HG03196 (cell line): ENCODE results near the gene BMPR1A.

Experiments used
- ATAC-seq: cut with Tn5 transposase; IDR thresholded peaks from one replicate; pipeline ENCODE4 v1.9.1; 2021; ENCODE audit not compliant: unreplicated experiment

Gene BMPR1A

DNA sequence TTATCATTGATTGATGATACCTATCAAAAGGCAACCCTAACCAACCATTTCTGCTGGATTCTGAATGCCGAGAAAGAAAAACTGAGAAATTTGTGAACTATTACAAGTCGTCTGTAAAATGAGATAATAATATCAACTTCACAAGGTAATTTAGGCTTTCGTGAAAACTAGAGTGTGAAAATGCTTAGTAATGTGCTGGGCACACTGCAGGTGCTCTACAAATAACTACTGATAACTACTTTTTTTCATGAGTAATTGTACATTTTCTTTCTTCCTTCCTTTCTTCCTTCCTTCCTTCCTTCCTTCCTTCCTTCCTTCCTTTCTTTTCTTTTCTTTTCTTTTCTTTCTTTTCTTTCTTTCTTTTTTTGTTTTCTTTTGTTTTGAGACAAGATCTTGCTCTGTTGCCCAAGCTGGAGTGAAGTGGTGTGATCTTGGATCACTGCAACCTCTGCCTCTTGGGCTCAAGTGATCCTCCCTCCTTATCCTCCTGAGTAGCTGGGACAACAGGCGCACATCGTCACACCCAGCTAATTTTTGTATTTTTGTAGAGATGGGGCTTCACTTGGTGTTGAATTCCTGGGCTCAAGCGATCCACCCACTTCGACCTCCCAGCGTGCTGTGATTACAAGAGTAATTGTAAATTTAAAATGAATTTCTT, 42.9 kb downstream of the BMPR1A start:
- ATAC-seq = no peak

DNA sequence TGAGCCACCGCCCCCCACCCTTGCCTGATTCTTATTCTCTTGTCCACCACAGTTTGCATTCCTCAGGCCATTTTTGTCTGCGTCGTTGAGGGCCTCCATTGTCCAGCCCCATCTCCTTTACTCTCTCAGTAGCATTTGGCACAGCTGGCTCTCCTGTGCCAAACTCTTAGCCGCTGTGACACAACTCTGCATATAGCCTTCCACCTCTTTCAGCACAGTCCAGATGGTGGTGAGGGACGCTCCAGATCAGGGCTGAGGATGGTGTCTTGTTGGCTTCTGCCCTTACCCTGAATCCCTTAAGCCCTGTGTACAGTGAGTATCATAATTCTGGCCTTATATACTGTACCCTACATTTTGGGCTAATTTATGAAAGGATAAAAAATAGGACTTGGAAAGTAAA, 45.6 kb downstream of the BMPR1A start:
- ATAC-seq = no peak

DNA sequence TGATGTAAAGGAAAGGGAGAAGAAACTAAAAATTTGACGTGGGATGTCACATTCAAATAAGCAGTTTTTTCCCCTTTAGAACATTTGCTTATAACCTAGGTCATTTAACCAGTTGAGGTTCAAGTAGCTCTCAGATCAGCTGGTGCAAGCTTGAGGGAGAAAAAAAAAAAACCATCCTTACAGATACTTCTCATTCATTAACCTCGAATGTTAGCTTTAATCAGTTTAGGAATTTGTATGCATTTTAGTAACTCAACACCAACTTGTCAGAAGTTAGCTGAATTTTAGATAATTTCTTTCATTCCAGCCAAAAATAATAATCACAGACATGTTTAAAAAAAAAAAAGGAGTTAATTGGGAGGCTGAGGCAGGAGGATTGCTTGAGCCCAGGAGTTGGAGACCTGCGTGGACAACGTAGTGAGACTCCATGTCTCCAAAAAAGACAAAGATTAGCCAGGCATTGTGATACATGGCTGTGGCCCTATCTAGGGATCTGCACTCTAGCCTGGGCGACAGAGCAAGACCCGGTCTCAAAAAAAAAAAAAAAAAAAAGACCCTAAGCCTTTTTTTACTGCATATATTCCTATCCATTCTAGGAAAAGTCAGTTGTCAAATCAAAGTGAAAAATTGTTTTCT, 46.2 kb downstream of the BMPR1A start:
- no peak for ATAC-seq

- no peak for ATAC-seq
Measured at GRCh38 chr10:86803156-86803555, 46.7 kb downstream of the BMPR1A start.

DNA sequence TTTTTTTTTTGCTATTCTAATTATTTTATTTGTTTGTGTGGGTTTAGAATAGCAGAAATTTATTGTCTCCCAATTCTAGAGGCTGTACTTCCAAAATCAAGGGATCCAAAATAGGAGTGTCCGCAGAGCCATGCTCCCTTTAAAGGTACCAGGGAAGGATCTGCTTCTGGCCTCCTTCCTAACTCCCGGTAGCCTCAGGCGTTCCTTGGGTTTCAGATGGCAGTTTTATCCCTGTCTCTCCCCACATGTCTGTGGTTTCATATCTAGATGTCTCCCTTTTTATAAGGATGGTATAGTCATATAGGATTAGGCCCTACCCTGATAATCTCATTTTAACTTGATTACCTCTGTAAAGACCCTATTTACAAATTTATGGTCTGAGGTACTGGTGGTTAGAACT, 48.4 kb downstream of the BMPR1A start:
- no peak for ATAC-seq

- no peak for ATAC-seq
Measured at GRCh38 chr10:86813101-86813500, 56.7 kb downstream of the BMPR1A start.

- no peak for ATAC-seq
Measured at GRCh38 chr10:86813982-86814381, 57.6 kb downstream of the BMPR1A start.

GRCh38 chr10:86815035-86815617, 58.7 kb downstream of the BMPR1A start:
- no peak for ATAC-seq

- no peak for ATAC-seq
Measured at GRCh38 chr10:86815640-86816039, 59.2 kb downstream of the BMPR1A start.

- no peak for ATAC-seq
Measured at GRCh38 chr10:86817246-86817645, 60.8 kb downstream of the BMPR1A start.

GRCh38 chr10:86819567-86819966, 63.1 kb downstream of the BMPR1A start:
- ATAC-seq = no peak

GRCh38 chr10:86820509-86820908, 64.1 kb downstream of the BMPR1A start:
- no peak for ATAC-seq

DNA sequence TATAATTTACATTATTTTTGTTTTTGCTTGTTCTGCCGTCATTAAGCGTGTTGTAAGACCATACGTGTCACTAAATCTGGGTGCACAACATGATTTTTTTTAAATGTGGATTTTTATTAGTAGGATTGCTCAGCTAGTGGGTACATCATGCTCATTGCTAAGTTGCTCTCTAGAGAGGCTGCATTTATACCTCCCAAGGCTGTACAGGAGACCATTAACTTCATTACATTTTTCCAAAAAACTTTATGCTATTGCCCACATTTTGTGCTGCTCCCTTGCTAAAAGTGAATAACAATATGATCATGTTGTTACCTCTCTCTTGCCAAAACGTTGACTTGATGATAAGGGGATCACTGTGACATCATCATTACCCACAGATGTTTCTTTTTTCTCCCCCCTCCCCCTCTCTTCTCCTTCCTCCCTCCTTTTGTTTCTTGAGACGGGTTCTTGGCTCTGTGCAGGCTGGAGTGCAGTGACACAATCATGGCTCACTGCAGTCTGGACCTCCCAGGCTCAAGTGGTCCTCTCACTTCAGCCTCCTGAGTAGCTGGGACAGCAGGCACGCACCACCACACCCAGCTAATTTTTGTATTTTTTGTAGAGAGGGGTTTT, 65.1 kb downstream of the BMPR1A start:
- no peak for ATAC-seq

GRCh38 chr10:86823565-86823964, 67.1 kb downstream of the BMPR1A start:
- no peak for ATAC-seq

DNA sequence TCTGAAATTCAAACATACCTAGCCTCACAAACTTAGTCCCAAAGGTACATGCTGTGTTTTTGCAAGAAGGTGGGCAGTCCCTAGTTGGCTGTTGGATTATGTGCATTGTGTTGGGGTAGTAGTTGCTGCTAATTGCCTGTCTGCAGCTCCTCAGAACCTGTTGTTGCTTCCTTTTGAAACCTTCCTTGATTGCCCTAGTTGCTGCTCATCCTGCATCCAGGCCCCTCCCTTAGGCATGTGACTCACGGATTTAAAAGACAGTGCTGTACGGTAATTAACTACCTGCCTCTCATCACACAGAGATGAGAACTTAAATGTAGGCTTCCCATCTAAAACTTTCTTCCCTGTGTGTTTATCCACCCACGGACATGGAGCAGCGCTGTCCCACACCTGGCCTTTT, 67.7 kb downstream of the BMPR1A start:
- ATAC-seq = no peak

- ATAC-seq = no peak
Measured at GRCh38 chr10:86825366-86825765, 68.9 kb downstream of the BMPR1A start.

GRCh38 chr10:86827639-86828038, 71.2 kb downstream of the BMPR1A start:
- ATAC-seq = no peak

- no peak for ATAC-seq
Measured at GRCh38 chr10:86828145-86828544, 71.7 kb downstream of the BMPR1A start.

DNA sequence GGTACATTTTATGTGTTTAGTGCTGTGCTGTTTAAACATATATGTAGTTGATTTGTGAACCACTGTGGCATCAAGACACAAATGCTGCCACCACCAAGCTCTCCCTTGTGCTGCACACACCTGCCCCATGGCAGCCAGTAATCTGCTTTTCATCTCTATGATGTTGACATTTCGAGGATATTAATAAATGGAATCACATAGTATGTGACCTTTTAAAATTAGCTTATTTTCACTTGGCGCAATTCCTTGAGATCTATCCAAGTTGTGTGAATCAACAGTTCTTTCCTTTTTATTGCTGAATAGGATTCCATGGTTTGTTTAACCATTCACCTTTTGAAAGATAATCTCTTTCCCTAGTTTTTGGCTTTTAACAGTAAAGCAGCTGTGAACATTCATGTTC, 73.1 kb downstream of the BMPR1A start:
- ATAC-seq = no peak

GRCh38 chr10:86830043-86830591, 73.7 kb downstream of the BMPR1A start:
- no peak for ATAC-seq

- ATAC-seq = no peak
Measured at GRCh38 chr10:86833969-86834368, 77.5 kb downstream of the BMPR1A start.

DNA sequence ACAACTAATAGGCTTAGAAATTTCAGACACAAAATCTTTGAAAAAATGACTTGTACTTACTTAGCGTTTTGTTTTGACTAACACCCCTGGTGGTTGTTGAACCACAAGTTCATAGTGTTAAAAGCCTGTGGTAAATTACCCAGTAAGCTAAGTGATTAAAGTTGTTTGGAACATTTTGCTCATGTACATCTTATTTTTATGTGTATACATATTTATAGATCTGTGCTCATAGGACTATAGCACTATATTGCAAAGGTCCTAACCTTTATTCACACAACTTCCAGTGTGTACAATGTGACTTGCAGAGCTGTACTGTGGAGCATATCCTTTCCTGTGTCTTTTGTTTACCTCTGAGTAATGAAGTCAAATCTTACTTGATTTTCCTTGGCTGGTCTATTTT, 79.6 kb downstream of the BMPR1A start:
- ATAC-seq = no peak
